C4-2B (cell line): ENCODE data around the gene SBNO2.

Experiments
- ZFX ChIP-seq: fragments of 450-650 bp; IDR thresholded peaks from 2 replicates; pipeline ENCODE4 v1.6.1; 2017
- TF ChIP-seq, protein P1 (sequence below): fragments of 450-650 bp; conservative IDR thresholded peaks from 2 replicates; pipeline ENCODE4 v1.5.1; 2017; ENCODE audit warnings: mild to moderate bottlenecking

GRCh38 chr19:1158885-1159448, 15.1 kb downstream of the SBNO2 start:
- TF ChIP-seq, protein P1, sequence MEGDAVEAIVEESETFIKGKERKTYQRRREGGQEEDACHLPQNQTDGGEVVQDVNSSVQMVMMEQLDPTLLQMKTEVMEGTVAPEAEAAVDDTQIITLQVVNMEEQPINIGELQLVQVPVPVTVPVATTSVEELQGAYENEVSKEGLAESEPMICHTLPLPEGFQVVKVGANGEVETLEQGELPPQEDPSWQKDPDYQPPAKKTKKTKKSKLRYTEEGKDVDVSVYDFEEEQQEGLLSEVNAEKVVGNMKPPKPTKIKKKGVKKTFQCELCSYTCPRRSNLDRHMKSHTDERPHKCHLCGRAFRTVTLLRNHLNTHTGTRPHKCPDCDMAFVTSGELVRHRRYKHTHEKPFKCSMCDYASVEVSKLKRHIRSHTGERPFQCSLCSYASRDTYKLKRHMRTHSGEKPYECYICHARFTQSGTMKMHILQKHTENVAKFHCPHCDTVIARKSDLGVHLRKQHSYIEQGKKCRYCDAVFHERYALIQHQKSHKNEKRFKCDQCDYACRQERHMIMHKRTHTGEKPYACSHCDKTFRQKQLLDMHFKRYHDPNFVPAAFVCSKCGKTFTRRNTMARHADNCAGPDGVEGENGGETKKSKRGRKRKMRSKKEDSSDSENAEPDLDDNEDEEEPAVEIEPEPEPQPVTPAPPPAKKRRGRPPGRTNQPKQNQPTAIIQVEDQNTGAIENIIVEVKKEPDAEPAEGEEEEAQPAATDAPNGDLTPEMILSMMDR, result no peak
- no peak for TF ChIP-seq ZFX
